K562 (cell line): ENCODE data around the gene HSD17B3. TPM values are rescaled to one million over a fixed set of nuclear protein-coding genes. Genes with fewer than 3 reads are reported as not detected.
A peak's percentile ranks its signal among the peaks of the same experiment; 100 is the strongest.

Experiments
- CC2D1A ChIP-seq: fragments of 450-650 bp; IDR thresholded peaks from 2 replicates; pipeline ENCODE4 v1.6.1; 2017; ENCODE audit warnings: mild to moderate bottlenecking
- CEBPG ChIP-seq, 3 experiments: fragments of 200-800 bp in 1 of 3; sonication (Bioruptor generic) in 1 of 3; sonication (generic) in 1 of 3; formaldehyde crosslinking in 1 of 3; IDR thresholded peaks in 2 of 3; conservative IDR thresholded peaks in 1 of 3; 2 replicates each; pipeline versions ENCODE4 v1.6.1 to v1.8.0; 2016 to 2022; ENCODE audit warnings: missing compliant biosample characterization in 2 of 3, missing genetic modification characterization in 2 of 3, mild to moderate bottlenecking in 1 of 3, missing genetic modification reagents in 1 of 3
- CTBP1 ChIP-seq: fragments of 450-650 bp; IDR thresholded peaks from 2 replicates; pipeline ENCODE4 v1.6.1; 2016; ENCODE audit warnings: borderline replicate concordance
- EP400 ChIP-seq: fragments of 450-650 bp; IDR thresholded peaks from 2 replicates; pipeline ENCODE4 v1.6.1; 2017; ENCODE audit warnings: antibody characterized with exemption, mild to moderate bottlenecking, moderate library complexity
- ETV1 ChIP-seq: fragments of 450-650 bp; conservative IDR thresholded peaks from 2 replicates; pipeline ENCODE4 v1.6.1; 2016; ENCODE audit warnings: missing genetic modification characterization, control low read depth, low read depth, missing compliant biosample characterization
- FOS ChIP-seq: IDR thresholded peaks from 3 replicates; pipeline ENCODE4 v1.6.1; 2011; ENCODE audit not compliant: insufficient read length; ENCODE audit errors: extremely low read depth
- FUS ChIP-seq: fragments of 200-400 bp; formaldehyde crosslinking; optimal IDR thresholded peaks from 2 replicates; pipeline ENCODE3; 2017; ENCODE audit warnings: low read depth, low read length
- JUNB ChIP-seq: fragments of 450-650 bp; formaldehyde crosslinking; conservative IDR thresholded peaks from 2 replicates; pipeline ENCODE4 v1.4.0; 2020; ENCODE audit warnings: mild to moderate bottlenecking
- KDM1A ChIP-seq, 2 experiments: fragments of 450-650 bp; IDR thresholded peaks; 2 replicates each; pipeline ENCODE4 v1.6.1; 2016; ENCODE audit warnings: mild to moderate bottlenecking in 2 of 2
- MTA1 ChIP-seq: fragments of 450-650 bp; IDR thresholded peaks from 2 replicates; pipeline ENCODE4 v1.6.1; 2017; ENCODE audit warnings: borderline replicate concordance
- PHB2 ChIP-seq: fragments of 450-650 bp; IDR thresholded peaks from 2 replicates; pipeline ENCODE4 v1.6.1; 2017; ENCODE audit warnings: low read depth
- POLR2A ChIP-seq: fragments of 450-650 bp; conservative IDR thresholded peaks from 2 replicates; pipeline ENCODE4 v1.6.1; 2016
- POLR2B ChIP-seq: fragments of 450-650 bp; IDR thresholded peaks from 2 replicates; pipeline ENCODE4 v1.6.1; 2018; ENCODE audit warnings: low read depth; ENCODE audit not compliant: partially characterized antibody
- RNF2 ChIP-seq: sonication (generic); IDR thresholded peaks from 2 replicates; pipeline ENCODE4 v1.6.1; 2016
- SOX6 ChIP-seq: fragments of 450-650 bp; IDR thresholded peaks from 2 replicates; pipeline ENCODE4 v1.6.1; 2014; ENCODE audit warnings: mild to moderate bottlenecking
- TAF1 ChIP-seq: IDR thresholded peaks from 2 replicates; pipeline ENCODE4 v1.6.1; 2011; ENCODE audit warnings: mild to moderate bottlenecking, low read length, moderate library complexity; ENCODE audit not compliant: insufficient read depth, control insufficient read depth, severe bottlenecking; ENCODE audit errors: extremely low read depth
- TRIM24 ChIP-seq, 2 experiments: fragments of 450-650 bp; IDR thresholded peaks; 2 replicates each; pipeline ENCODE4 v1.6.1; 2016
- TRIM28 ChIP-seq: fragments of 450-650 bp; IDR thresholded peaks from 2 replicates; pipeline ENCODE4 v1.6.1; 2017
- XRCC3 ChIP-seq: fragments of 450-650 bp; IDR thresholded peaks from 2 replicates; pipeline ENCODE4 v1.6.1; 2017; ENCODE audit warnings: mild to moderate bottlenecking, moderate library complexity
- ZNF561 ChIP-seq: fragments of 450-650 bp; formaldehyde crosslinking; conservative IDR thresholded peaks from 2 replicates; pipeline ENCODE4 v1.4.0; 2020; ENCODE audit warnings: mild to moderate bottlenecking, moderate library complexity
- polyA plus RNA-seq, 8 experiments: library from polyadenylated mRNA; depleted of rRNA in 4 of 8; stranded (reverse) in 5 of 8; unstranded in 3 of 8; fragments of >200 nt; fragmentation: Nextera tagmentation in 2 of 8; fragmentation: Illumina TruSeq in 1 of 8; extraction: Ambion mirVana in 2 of 8; extraction: Trizol in 1 of 8; gene quantifications; 2 replicates each; pipeline versions ENCODE4 v1.2.1 to v1.2.3, GENCODE V29; 2011 to 2014; ENCODE audit warnings: inconsistent platforms in 1 of 8, missing spikeins in 1 of 8
- total RNA-seq, 7 experiments: library from RNA; depleted of rRNA in 6 of 7; stranded (reverse); fragments of >200 nt in 6 of 7; fragmentation: Illumina TruSeq in 2 of 7; extraction: Trizol in 2 of 7; gene quantifications; 2 replicates each; pipeline versions ENCODE4 v1.2.1 to v1.2.3, GENCODE V29; 2011 to 2021; ENCODE audit warnings: low replicate concordance in 1 of 7
- TF ChIP-seq, protein P1 (sequence below): fragments of 250-450 bp; sonication (Bioruptor Pico); IDR thresholded peaks from 2 replicates; pipeline ENCODE4 v1.9.0; 2021; ENCODE audit warnings: mild to moderate bottlenecking
- TF ChIP-seq, protein P2 (sequence below): sonication (generic); formaldehyde crosslinking; IDR thresholded peaks from 2 replicates; pipeline ENCODE4 v1.8.1; 2023; ENCODE audit warnings: mild to moderate bottlenecking, missing genetic modification reagents
- TF ChIP-seq, protein P3 (sequence below), 2 experiments: IDR thresholded peaks; 2 replicates each; pipeline ENCODE4 v1.6.1; 2011; ENCODE audit warnings: borderline replicate concordance in 1 of 2, control low read depth in 1 of 2, low read depth in 1 of 2, low read length in 1 of 2, mild to moderate bottlenecking in 1 of 2, mixed read lengths in 1 of 2, moderate library complexity in 1 of 2; ENCODE audit not compliant: insufficient read depth in 1 of 2, insufficient read length in 1 of 2, poor library complexity in 1 of 2, severe bottlenecking in 1 of 2; ENCODE audit errors: extremely low read depth in 1 of 2

HSD17B3 gene
- total and polyA plus RNA-seq, 9 of the 15 experiments (the other 6 are each of a cell fraction or from before 2014, with no cell fraction given): not detected

DNA sequence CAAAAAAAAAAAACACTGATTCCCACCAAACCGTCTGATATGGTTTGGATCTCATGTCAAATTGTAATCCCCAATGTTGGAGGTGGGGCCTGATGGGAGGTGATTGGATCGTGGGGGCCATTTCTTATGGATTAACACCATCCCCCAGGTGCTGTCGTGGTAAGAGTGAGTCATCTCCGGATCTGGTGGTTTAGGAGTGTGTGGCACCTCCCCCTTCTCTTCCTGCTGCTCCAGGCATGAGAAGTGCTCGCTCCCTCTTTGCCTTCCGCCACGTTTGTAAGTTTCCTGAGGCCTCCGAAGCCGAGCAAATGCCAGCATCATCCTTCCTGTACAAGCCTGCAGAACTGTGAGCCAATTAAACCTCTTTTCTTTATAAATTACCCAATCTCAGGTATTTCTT lies 45.2 kb downstream of the HSD17B3 start (continued):
- TF ChIP-seq PHB2 (no peak), SOX6 (peak; percentile 66), POLR2B (peak; percentile 48), CEBPG (CRISPR knock-in tag; IDR thresholded peaks at IDR 0.05) (no peak), CEBPG (tag; conservative IDR thresholded peaks at IDR 0.05 in 1 of 2, IDR thresholded peaks at IDR 0.05 in 1 of 2) (0 out of 4 replicates have a peak, but pooled peaks of 1 of the 2 experiments have one; percentile 28), TRIM24 (IDR thresholded peaks at IDR 0.05) (peak; percentile 58 to 88; a peak in 3 of 4 replicates), RNF2 (peak; percentile 84), KDM1A (IDR thresholded peaks at IDR 0.05) (0 out of 4 replicates have a peak, but pooled peaks of 1 of the 2 experiments have one; percentile 2), TAF1 (peak; percentile 39), POLR2A (peak; percentile 66), CC2D1A (0 out of 2 replicates have a peak, but pooled peaks have one; percentile 13), TRIM28 (0 out of 2 replicates have a peak, but pooled peaks have one; percentile 17), CTBP1 (peak; percentile 69; the same call in 1 of the 2 replicates), JUNB (CRISPR knock-in tag) (peak; percentile 43; the same call in 1 of the 2 replicates), FUS (no peak), ZNF561 (no peak), EP400 (peak; percentile 78), FOS (peak; percentile 69), MTA1 (peak; percentile 57; the same call in 1 of the 2 replicates), XRCC3 (no peak), ETV1 (tag) (peak; percentile 99)
- TF ChIP-seq, protein P1, sequence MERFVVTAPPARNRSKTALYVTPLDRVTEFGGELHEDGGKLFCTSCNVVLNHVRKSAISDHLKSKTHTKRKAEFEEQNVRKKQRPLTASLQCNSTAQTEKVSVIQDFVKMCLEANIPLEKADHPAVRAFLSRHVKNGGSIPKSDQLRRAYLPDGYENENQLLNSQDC (CRISPR knock-in tag): no peak
- TF ChIP-seq, protein P2, sequence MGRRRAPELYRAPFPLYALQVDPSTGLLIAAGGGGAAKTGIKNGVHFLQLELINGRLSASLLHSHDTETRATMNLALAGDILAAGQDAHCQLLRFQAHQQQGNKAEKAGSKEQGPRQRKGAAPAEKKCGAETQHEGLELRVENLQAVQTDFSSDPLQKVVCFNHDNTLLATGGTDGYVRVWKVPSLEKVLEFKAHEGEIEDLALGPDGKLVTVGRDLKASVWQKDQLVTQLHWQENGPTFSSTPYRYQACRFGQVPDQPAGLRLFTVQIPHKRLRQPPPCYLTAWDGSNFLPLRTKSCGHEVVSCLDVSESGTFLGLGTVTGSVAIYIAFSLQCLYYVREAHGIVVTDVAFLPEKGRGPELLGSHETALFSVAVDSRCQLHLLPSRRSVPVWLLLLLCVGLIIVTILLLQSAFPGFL (CRISPR knock-in tag): no peak
- TF ChIP-seq, protein P3, sequence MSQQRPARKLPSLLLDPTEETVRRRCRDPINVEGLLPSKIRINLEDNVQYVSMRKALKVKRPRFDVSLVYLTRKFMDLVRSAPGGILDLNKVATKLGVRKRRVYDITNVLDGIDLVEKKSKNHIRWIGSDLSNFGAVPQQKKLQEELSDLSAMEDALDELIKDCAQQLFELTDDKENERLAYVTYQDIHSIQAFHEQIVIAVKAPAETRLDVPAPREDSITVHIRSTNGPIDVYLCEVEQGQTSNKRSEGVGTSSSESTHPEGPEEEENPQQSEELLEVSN (IDR thresholded peaks at IDR 0.05; ENCODE audit: borderline replicate concordance in 1 of 2, extremely low read depth in 1 of 2, insufficient read depth in 1 of 2, insufficient read length in 1 of 2, low read depth in 1 of 2, low read length in 1 of 2, poor library complexity in 1 of 2, severe bottlenecking in 1 of 2): peak in 1 of 2 experiments; percentile 77
